NT2/D1 (cell line): ENCODE data around the gene KIF26A.
A peak's percentile ranks its signal among the peaks of the same experiment; 100 is the strongest.

Experiments used
- DNase-seq: peaks from one replicate; pipeline ENCODE4 v3.0.0-alpha.2; 2011; ENCODE audit warnings: low read depth, low spot score
- H3K27me3 ChIP-seq: 2 replicates; pipeline ENCODE4 v1.6.0; 2011; ENCODE audit warnings: mild to moderate bottlenecking; ENCODE audit not compliant: insufficient read length, insufficient read depth
- H3K36me3 ChIP-seq: 2 replicates; pipeline ENCODE4 v1.6.1; 2011; ENCODE audit warnings: mild to moderate bottlenecking, low read length, mixed read lengths; ENCODE audit not compliant: insufficient read depth, insufficient read length
- H3K4me1 ChIP-seq: 2 replicates; pipeline ENCODE4 v1.5.1; 2011; ENCODE audit not compliant: insufficient read depth, insufficient read length
- H3K4me3 ChIP-seq: 2 replicates; pipeline ENCODE4 v1.5.1; 2011; ENCODE audit warnings: low read depth; ENCODE audit not compliant: insufficient read length
- H3K9ac ChIP-seq: 2 replicates; pipeline ENCODE4 v1.6.0; 2011; ENCODE audit warnings: low read depth; ENCODE audit not compliant: insufficient read length
- H3K9me3 ChIP-seq: 2 replicates; pipeline ENCODE4 v1.5.1; 2011; ENCODE audit warnings: mild to moderate bottlenecking, low read length; ENCODE audit not compliant: insufficient read depth
- SUZ12 ChIP-seq: IDR thresholded peaks from 2 replicates; pipeline ENCODE4 v1.6.1; 2011; ENCODE audit not compliant: insufficient read length, insufficient read depth; ENCODE audit errors: extremely low read depth
- YY1 ChIP-seq: IDR thresholded peaks from 2 replicates; pipeline ENCODE4 v1.6.1; 2011; ENCODE audit not compliant: insufficient read length, insufficient read depth
- ZNF274 ChIP-seq: IDR thresholded peaks from 2 replicates; pipeline ENCODE4 v1.6.1; 2011; ENCODE audit warnings: mild to moderate bottlenecking, low read depth, low read length

The KIF26A gene

DNA sequence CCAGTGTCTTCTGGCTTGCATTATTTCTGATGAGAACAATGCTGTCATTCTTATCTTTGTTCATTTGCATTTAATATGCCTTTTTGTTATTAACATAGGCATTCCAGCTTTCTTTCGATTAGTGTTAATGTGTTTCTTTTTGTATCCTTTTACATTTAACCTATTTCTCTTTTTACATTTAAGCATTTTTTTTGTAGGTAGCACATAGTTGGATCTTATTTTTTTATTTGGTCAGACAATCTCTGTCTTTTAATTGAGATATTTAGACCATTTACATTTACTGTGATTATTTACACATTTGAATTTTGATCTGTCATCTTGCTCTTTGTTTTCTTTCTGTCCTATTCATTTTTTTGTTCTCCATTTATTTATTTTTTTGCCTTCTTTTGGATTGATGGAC, 14.5 kb upstream of the KIF26A start:
- Histone ChIP-seq H3K9ac (no peak overlapping the region), H3K36me3 (no peaks in the 10 kb centered on the region), H3K27me3 (peaks cover 10% of the 10 kb centered on the region), H3K9me3 (peaks cover 12% of the 10 kb centered on the region; the same call in 1 of the 2 replicates), H3K4me3 (no peak overlapping the region), H3K4me1 (no peaks in the 10 kb centered on the region)
- TF ChIP-seq SUZ12: no peak
- no peak for TF ChIP-seq YY1
- no peak for TF ChIP-seq ZNF274
- DNase-seq: no peak

DNA sequence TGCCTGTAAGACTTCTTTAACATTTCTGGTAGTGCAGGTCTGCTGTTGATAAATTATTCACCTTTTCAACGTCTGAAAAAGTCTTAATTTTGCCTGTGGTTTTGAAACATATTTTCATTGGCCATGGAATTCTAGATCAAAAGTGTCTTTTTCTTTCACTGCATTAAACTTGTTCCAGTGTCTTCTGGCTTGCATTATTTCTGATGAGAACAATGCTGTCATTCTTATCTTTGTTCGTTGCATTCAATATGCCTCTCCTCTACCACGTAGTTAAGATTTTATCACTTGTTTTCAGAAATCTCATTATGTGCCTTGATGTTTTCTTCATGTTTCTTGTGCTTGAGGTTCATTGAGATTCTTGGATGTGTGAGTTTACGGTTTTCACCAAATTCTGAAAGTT, 13.4 kb upstream of the KIF26A start:
- no peaks in the 10 kb centered on the region for H3K36me3 ChIP-seq
- peaks cover under 1% of the 10 kb centered on the region for H3K27me3 ChIP-seq
- no peak for TF ChIP-seq SUZ12
- no peak for TF ChIP-seq ZNF274
- no peak for TF ChIP-seq YY1
- no peaks in the 10 kb centered on the region for H3K4me1 ChIP-seq
- peaks cover 23% of the 10 kb centered on the region for H3K9me3 ChIP-seq
- H3K4me3 ChIP-seq: no peak overlapping the region
- no peak overlapping the region for H3K9ac ChIP-seq
- no peak for DNase-seq

DNA sequence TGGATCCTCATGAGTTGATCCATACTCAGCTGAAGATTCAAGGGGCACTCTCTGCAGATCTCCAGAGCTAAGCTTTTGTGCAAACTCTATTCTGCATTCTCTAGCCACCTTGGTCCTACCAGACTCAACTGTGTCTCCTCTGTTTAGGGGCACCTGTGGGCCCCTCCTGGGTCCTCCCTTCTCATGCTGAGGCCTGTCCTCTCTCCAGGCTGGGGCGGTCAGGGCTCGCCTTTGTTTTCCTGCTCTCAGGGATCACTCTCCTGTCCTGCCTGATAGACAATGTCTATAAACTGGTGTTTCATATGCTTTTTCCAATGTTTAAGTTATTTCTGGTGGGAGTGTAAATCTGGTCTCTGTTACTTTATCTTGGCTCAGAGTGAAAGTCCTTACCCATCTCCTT, 11.6 kb upstream of the KIF26A start:
- no peak for DNase-seq
- Histone ChIP-seq H3K4me3 (no peak overlapping the region), H3K27me3 (no peaks in the 10 kb centered on the region), H3K9me3 (peaks cover 28% of the 10 kb centered on the region), H3K9ac (no peak overlapping the region), H3K4me1 (no peaks in the 10 kb centered on the region), H3K36me3 (no peaks in the 10 kb centered on the region)
- no peak for TF ChIP-seq YY1
- no peak for TF ChIP-seq SUZ12

DNA sequence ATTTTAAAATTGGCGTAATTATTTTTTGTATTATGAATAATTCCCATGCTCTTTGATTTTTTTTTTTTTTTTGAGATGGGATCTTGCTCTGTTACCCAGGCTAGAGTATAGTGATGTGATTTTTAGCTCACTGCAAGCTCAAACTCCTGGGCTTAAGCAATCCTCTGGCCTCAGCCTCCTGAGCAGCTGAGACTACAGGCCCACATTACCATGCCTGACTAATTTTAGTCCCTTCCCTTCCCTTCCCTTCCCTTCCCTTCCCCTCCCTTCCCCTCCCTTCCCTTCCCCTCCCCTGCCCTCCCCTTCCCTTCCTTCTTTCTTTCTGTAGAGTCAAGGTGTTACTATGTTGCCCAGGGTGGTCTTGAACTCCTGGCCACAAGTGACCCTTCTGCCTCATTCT, 9.4 kb upstream of the KIF26A start:
- H3K9ac ChIP-seq: no peak overlapping the region
- TF ChIP-seq SUZ12 (no peak), YY1 (no peak), ZNF274 (no peak)
- H3K4me3 ChIP-seq: no peak overlapping the region
- peaks cover 28% of the 10 kb centered on the region for H3K9me3 ChIP-seq
- no peak for DNase-seq
- no peaks in the 10 kb centered on the region for H3K27me3 ChIP-seq
- H3K36me3 ChIP-seq: no peaks in the 10 kb centered on the region
- no peaks in the 10 kb centered on the region for H3K4me1 ChIP-seq

DNA sequence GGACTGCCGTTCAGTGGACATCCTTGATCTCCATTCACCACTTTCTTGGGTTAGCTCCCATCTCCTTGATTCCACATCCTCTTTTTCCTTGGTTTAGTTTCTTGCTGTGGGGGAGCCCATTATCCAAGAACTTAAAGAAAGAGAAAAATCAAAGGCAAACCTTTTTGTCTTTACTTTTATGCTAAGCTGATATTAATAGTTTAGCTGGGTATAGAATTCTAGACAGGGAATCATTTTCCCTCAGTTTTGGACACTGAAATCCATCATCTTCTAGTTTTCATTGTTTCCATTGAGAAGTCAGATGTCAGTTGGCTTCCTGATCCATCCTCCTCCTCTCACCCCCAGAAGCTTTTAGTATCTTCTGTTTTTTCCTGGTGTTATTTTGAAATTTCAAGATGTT, 8.8 kb upstream of the KIF26A start:
- DNase-seq: no peak
- TF ChIP-seq ZNF274 (no peak), YY1 (no peak), SUZ12 (no peak)
- Histone ChIP-seq H3K9ac (no peak overlapping the region), H3K36me3 (no peaks in the 10 kb centered on the region), H3K9me3 (peaks cover 23% of the 10 kb centered on the region), H3K27me3 (no peaks in the 10 kb centered on the region), H3K4me3 (no peak overlapping the region), H3K4me1 (no peaks in the 10 kb centered on the region)

DNA sequence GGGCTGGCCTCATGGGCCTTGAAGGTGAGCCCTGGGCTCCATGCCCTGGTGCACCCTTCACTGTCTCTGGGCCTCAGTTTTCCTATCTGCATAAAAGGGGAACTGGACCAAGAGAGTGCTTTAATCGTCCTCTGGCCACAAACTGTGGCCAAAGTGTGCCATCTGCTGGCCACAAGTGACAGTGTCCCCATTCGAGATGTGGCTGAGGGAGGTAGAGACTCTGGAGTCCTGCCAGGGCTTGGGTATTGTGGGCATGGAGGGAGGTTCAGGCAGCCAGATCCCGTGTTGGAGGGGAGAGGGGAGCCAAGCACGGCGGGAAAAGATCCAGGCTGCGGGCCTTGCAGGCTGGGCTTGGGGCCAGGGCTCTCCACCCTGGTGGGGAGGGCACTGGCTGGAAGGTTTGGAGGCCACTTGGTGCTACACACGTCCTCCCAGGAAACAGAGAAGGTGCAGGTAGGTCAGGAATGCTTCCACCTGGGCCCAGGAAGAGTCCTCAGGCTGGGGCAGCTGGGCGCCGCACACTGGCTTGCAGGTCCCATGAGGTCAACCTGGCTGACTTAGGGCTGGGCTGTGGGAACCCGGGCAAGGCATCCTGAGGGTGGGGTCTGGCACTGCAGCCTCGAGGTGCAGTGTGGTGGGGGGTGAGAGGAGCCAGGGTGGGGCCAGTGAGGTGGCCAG, 7.3 kb upstream of the KIF26A start:
- peaks cover 18% of the 10 kb centered on the region for H3K9me3 ChIP-seq
- no peak overlapping the region for H3K4me3 ChIP-seq
- peaks cover 12% of the 10 kb centered on the region for H3K27me3 ChIP-seq
- TF ChIP-seq ZNF274: no peak
- no peak for TF ChIP-seq SUZ12
- no peak for TF ChIP-seq YY1
- peaks cover 5% of the 10 kb centered on the region for H3K4me1 ChIP-seq
- no peak overlapping the region for H3K9ac ChIP-seq
- no peaks in the 10 kb centered on the region for H3K36me3 ChIP-seq
- peak; percentile 23 for DNase-seq

DNA sequence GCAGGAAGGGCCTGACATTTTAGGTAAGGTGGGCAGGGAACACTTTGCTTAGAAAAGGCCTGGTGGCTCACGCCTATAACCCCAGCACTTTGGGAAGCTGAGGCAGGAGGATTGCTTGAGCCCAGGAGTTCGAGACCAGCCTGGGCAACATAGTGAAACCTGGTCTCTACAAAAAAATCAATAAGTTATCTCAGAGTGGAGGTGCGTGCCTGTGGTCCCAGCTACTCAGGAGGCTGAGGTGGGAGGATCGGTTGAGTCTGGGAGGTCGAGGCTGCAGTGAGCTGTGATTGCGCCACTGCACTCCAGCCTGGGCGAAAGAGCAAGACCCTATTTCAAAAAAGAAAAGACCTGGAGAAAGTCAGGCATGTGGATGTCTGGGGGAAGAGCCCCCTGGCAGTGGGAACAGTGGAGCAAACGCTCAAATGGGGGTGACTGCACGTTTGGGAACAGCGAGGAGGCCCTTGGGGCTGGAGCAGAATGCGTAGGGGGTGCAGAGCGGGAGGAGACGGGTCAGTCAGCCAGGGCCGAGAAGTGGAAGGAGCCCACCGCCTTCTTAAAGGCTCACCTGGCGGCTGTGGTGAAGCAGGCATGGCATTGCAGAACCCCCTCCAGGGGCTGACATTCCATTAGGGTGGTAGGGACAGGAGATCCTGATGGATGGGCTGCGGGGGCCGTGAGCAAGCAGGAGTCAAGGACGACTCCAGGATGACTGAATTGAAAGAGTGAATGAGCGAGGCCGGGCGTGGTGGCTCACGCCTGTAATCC, 6.2 kb upstream of the KIF26A start:
- peaks cover 8% of the 10 kb centered on the region for H3K4me1 ChIP-seq
- TF ChIP-seq ZNF274 (no peak), SUZ12 (no peak)
- DNase-seq: no peak
- H3K36me3 ChIP-seq: no peaks in the 10 kb centered on the region
- no peak overlapping the region for H3K9ac ChIP-seq
- H3K9me3 ChIP-seq: peaks cover 18% of the 10 kb centered on the region
- H3K27me3 ChIP-seq: peaks cover 22% of the 10 kb centered on the region
- H3K4me3 ChIP-seq: no peak overlapping the region
